Measurements from ENCODE around the gene CAST. TPM values are rescaled to one million over a fixed set of nuclear protein-coding genes. Genes with fewer than 3 reads are reported as not detected.

Gene CAST
- total RNA-seq, 1 donor from 2014 or later, result 260 TPM

GRCh38 chr5:96765043-96765442 is 102.9 kb downstream of the CAST start:
- no peaks in the 10 kb centered on the region for H3K27me3 ChIP-seq
- H3K9me3 ChIP-seq, result no peaks in the 10 kb centered on the region
- H3K27ac ChIP-seq, result no peak overlapping the region
- H3K4me3 ChIP-seq, result no peak overlapping the region
- no peak for TF ChIP-seq CTCF (IDR thresholded peaks at IDR 0.05)
- ATAC-seq (no peak), DNase-seq (no peak)
- H3K36me3 ChIP-seq, result peaks cover 100% of the 10 kb centered on the region
- H3K4me1 ChIP-seq, result no peaks in the 10 kb centered on the region
- intact Hi-C loops (cut with DNase I), result loop anchor here (10.0 kb wide), 1 partner anchor 400 kb away; no protein-coding TSS in a partner anchor

GRCh38 chr5:96768708-96769251 is 106.6 kb downstream of the CAST start:
- Histone ChIP-seq H3K9me3 (no peaks in the 10 kb centered on the region), H3K27ac (no peak overlapping the region), H3K27me3 (no peaks in the 10 kb centered on the region), H3K4me1 (no peaks in the 10 kb centered on the region), H3K36me3 (peaks cover 100% of the 10 kb centered on the region), H3K4me3 (no peak overlapping the region)
- DNase-seq, result no peak
- no peak for TF ChIP-seq CTCF (IDR thresholded peaks at IDR 0.05)
- intact Hi-C loops (cut with DNase I), result loop anchor here (10.0 kb wide), 1 partner anchor 396 kb away; no protein-coding TSS in a partner anchor
- no peak for ATAC-seq

GRCh38 chr5:96771395-96771794 is 109.2 kb downstream of the CAST start:
- H3K4me1 ChIP-seq, result no peaks in the 10 kb centered on the region
- no peak overlapping the region for H3K4me3 ChIP-seq
- intact Hi-C loops (cut with DNase I), result no loop called here
- peaks cover 100% of the 10 kb centered on the region for H3K36me3 ChIP-seq
- no peaks in the 10 kb centered on the region for H3K9me3 ChIP-seq
- no peak for DNase-seq
- no peak overlapping the region for H3K27ac ChIP-seq
- H3K27me3 ChIP-seq, result no peaks in the 10 kb centered on the region
- TF ChIP-seq CTCF (IDR thresholded peaks at IDR 0.05), result no peak
- no peak for ATAC-seq

- peaks cover 100% of the 10 kb centered on the region for H3K36me3 ChIP-seq
- H3K4me1 ChIP-seq, result no peaks in the 10 kb centered on the region
- intact Hi-C loops (cut with DNase I), result no loop called here
- ATAC-seq (no peak), DNase-seq (no peak)
- H3K27ac ChIP-seq, result no peak overlapping the region
- no peak for TF ChIP-seq CTCF (IDR thresholded peaks at IDR 0.05)
- no peaks in the 10 kb centered on the region for H3K9me3 ChIP-seq
- H3K4me3 ChIP-seq, result no peak overlapping the region
- H3K27me3 ChIP-seq, result no peaks in the 10 kb centered on the region
Measured at GRCh38 chr5:96772111-96772510, 109.9 kb downstream of the CAST start.

GRCh38 chr5:96772542-96772941 is 110.4 kb downstream of the CAST start:
- Histone ChIP-seq H3K36me3 (peaks cover 100% of the 10 kb centered on the region), H3K27me3 (no peaks in the 10 kb centered on the region), H3K4me3 (no peak overlapping the region), H3K4me1 (no peaks in the 10 kb centered on the region), H3K27ac (no peak overlapping the region), H3K9me3 (no peaks in the 10 kb centered on the region)
- intact Hi-C loops (cut with DNase I), result no loop called here
- DNase-seq (no peak), ATAC-seq (no peak)
- TF ChIP-seq CTCF (IDR thresholded peaks at IDR 0.05), result no peak

- Histone ChIP-seq H3K9me3 (no peaks in the 10 kb centered on the region), H3K36me3 (peaks cover 100% of the 10 kb centered on the region), H3K27me3 (no peaks in the 10 kb centered on the region), H3K27ac (no peak overlapping the region), H3K4me1 (no peaks in the 10 kb centered on the region), H3K4me3 (no peak overlapping the region)
- no peak for ATAC-seq
- intact Hi-C loops (cut with DNase I), result no loop called here
- no peak for TF ChIP-seq CTCF (IDR thresholded peaks at IDR 0.05)
- no peak for DNase-seq
Measured at GRCh38 chr5:96775050-96775449, 112.9 kb downstream of the CAST start.
